Panc1 (cell line): ENCODE data around the gene SEPTIN2. TPM values are rescaled to one million over a fixed set of nuclear protein-coding genes. Genes with fewer than 3 reads are reported as not detected.

ENCODE experiments used
- ATAC-seq: fragments of 200-7000 bp; cut with Tn5 transposase; 2 replicates; pipeline ENCODE4 v1.9.1; 2020; ENCODE audit warnings: mild to moderate bottlenecking, moderate library complexity
- BruUV-seq: library from RNA; stranded (reverse); fragments of 400-500 nt; replicated peaks from 2 replicates; lab custom pipeline; 2021; lab: Mats Ljungman, UMichigan
- CTCF ChIA-PET: fragments of 300-600 bp; sonication (Branson Sonifier 250); formaldehyde crosslinking; loops from one replicate; lab custom pipeline; 2022; ENCODE audit warnings: antibody characterized with exemption; lab: Charles Lee
- POLR2A ChIA-PET: fragments of 300-600 bp; sonication (Branson Sonifier 250); formaldehyde crosslinking; loops from one replicate; lab custom pipeline; 2022; ENCODE audit warnings: antibody characterized with exemption; lab: Charles Lee
- DNase-seq: peaks from one replicate; pipeline ENCODE4 v3.0.0-alpha.2; 2010; ENCODE audit warnings: low read depth, low spot score
- H3K27ac ChIP-seq: 2 replicates; pipeline ENCODE4 v1.5.1; 2011; ENCODE audit warnings: mild to moderate bottlenecking, low read length, inconsistent platforms
- H3K27me3 ChIP-seq: fragments of 200-500 bp; sonication (Bioruptor generic); 2 replicates; pipeline ENCODE4 v1.6.0; 2014; ENCODE audit warnings: low read length, inconsistent platforms; ENCODE audit not compliant: control insufficient read depth, insufficient read depth
- H3K36me3 ChIP-seq: fragments of 200-500 bp; sonication (Bioruptor generic); 2 replicates; pipeline ENCODE4 v1.5.1; 2014; ENCODE audit warnings: inconsistent platforms, mild to moderate bottlenecking, low read length, moderate library complexity; ENCODE audit not compliant: control insufficient read depth, insufficient read depth
- H3K4me1 ChIP-seq: 2 replicates; pipeline ENCODE4 v1.5.1; 2011; ENCODE audit warnings: inconsistent platforms, mild to moderate bottlenecking, low read length, moderate library complexity; ENCODE audit not compliant: control insufficient read depth, insufficient read depth
- H3K4me3 ChIP-seq, 2 experiments: 2 replicates each; pipeline ENCODE4 v1.5.1; 2011 to 2012; ENCODE audit warnings: low read depth in 2 of 2, low read length in 2 of 2, mild to moderate bottlenecking in 2 of 2, inconsistent platforms in 1 of 2, moderate library complexity in 1 of 2
- H3K9me3 ChIP-seq: fragments of 200-500 bp; sonication (Bioruptor generic); 2 replicates; pipeline ENCODE4 v1.5.1; 2014; ENCODE audit warnings: low read depth, mild to moderate bottlenecking, inconsistent platforms, low read length, moderate library complexity; ENCODE audit not compliant: control insufficient read depth, insufficient read depth
- POLR2AphosphoS5 ChIP-seq: IDR thresholded peaks from 2 replicates; pipeline ENCODE4 v1.6.1; 2012; ENCODE audit warnings: mild to moderate bottlenecking, low read depth, low read length, moderate library complexity
- SIN3A ChIP-seq: IDR thresholded peaks from 2 replicates; pipeline ENCODE4 v1.6.1; 2012; ENCODE audit warnings: low read depth, mild to moderate bottlenecking, low read length, moderate library complexity, borderline replicate concordance; ENCODE audit not compliant: insufficient read depth
- TCF7L2 ChIP-seq: IDR thresholded peaks from 2 replicates; pipeline ENCODE4 v1.6.1; 2011; ENCODE audit warnings: mild to moderate bottlenecking, low read depth, low read length, inconsistent platforms
- in situ Hi-C: cut with HindIII; loops from 2 replicates; pipeline ENCODE4 v1.10.0; 2016; ENCODE audit warnings: low sequenced_read_pairs, low pct_unique_long_range_greater_than_20kb
- intact Hi-C: fragments of 100-400 bp; cut with micrococcal nuclease; formaldehyde crosslinking; loops from one replicate; pipeline ENCODE4 v1.10.0; 2022; ENCODE audit not compliant: unreplicated experiment
- total RNA-seq: library from RNA; stranded (reverse); gene quantifications from one replicate; pipeline ENCODE4 v1.2.1, GENCODE V29; 2021; ENCODE audit not compliant: unreplicated experiment
- TF ChIP-seq, protein P1 (sequence below): fragments of 450-650 bp; IDR thresholded peaks from 2 replicates; pipeline ENCODE4 v1.5.1; 2017; ENCODE audit warnings: mild to moderate bottlenecking
- TF ChIP-seq, protein P2 (sequence below), 2 experiments: IDR thresholded peaks; 2 replicates each; pipeline ENCODE4 v1.6.1; 2011 to 2012; ENCODE audit warnings: low read depth in 2 of 2, control low read depth in 1 of 2, low read length in 1 of 2, mild to moderate bottlenecking in 1 of 2, moderate library complexity in 1 of 2; ENCODE audit not compliant: insufficient read depth in 1 of 2

The SEPTIN2 gene
- total RNA-seq, 1 experiment from 2014 or later = 303 TPM

DNA sequence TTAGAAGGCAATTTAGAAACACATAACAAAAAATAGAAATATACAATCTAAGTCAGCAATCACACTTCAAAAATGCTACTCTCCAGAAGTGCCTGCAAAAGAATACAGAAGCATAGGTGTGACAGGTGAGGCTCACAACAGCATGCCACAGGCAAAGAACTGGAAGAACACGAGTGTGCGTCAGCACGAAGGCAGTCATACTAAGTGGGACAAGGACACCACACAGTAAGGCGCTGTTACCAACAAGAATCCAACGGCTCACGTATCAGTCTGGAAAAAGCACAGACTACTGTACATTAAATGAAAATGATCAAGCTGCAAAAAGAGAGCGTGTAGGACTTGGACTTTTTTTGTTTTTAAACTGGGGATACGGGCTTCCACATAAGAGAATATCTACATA lies 19.0 kb upstream of the SEPTIN2 start:
- Histone ChIP-seq H3K4me1 (peaks cover 4% of the 10 kb centered on the region; the same call in 1 of the 2 replicates), H3K27me3 (no peaks in the 10 kb centered on the region), H3K27ac (no peak overlapping the region), H3K36me3 (no peaks in the 10 kb centered on the region), H3K4me3 (no peak overlapping the region), H3K9me3 (no peaks in the 10 kb centered on the region)
- intact Hi-C loops = no loop called here
- ChIA-PET POLR2A (no interaction called here), CTCF (no interaction called here)
- BruUV-seq = no TSS peak
- in situ Hi-C loops = no loop called here
- TF ChIP-seq, protein P1, sequence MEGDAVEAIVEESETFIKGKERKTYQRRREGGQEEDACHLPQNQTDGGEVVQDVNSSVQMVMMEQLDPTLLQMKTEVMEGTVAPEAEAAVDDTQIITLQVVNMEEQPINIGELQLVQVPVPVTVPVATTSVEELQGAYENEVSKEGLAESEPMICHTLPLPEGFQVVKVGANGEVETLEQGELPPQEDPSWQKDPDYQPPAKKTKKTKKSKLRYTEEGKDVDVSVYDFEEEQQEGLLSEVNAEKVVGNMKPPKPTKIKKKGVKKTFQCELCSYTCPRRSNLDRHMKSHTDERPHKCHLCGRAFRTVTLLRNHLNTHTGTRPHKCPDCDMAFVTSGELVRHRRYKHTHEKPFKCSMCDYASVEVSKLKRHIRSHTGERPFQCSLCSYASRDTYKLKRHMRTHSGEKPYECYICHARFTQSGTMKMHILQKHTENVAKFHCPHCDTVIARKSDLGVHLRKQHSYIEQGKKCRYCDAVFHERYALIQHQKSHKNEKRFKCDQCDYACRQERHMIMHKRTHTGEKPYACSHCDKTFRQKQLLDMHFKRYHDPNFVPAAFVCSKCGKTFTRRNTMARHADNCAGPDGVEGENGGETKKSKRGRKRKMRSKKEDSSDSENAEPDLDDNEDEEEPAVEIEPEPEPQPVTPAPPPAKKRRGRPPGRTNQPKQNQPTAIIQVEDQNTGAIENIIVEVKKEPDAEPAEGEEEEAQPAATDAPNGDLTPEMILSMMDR = no peak
- TF ChIP-seq, protein P2, sequence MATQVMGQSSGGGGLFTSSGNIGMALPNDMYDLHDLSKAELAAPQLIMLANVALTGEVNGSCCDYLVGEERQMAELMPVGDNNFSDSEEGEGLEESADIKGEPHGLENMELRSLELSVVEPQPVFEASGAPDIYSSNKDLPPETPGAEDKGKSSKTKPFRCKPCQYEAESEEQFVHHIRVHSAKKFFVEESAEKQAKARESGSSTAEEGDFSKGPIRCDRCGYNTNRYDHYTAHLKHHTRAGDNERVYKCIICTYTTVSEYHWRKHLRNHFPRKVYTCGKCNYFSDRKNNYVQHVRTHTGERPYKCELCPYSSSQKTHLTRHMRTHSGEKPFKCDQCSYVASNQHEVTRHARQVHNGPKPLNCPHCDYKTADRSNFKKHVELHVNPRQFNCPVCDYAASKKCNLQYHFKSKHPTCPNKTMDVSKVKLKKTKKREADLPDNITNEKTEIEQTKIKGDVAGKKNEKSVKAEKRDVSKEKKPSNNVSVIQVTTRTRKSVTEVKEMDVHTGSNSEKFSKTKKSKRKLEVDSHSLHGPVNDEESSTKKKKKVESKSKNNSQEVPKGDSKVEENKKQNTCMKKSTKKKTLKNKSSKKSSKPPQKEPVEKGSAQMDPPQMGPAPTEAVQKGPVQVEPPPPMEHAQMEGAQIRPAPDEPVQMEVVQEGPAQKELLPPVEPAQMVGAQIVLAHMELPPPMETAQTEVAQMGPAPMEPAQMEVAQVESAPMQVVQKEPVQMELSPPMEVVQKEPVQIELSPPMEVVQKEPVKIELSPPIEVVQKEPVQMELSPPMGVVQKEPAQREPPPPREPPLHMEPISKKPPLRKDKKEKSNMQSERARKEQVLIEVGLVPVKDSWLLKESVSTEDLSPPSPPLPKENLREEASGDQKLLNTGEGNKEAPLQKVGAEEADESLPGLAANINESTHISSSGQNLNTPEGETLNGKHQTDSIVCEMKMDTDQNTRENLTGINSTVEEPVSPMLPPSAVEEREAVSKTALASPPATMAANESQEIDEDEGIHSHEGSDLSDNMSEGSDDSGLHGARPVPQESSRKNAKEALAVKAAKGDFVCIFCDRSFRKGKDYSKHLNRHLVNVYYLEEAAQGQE (IDR thresholded peaks at IDR 0.05; ENCODE audit: insufficient read depth in 1 of 2, low read depth in 2 of 2, low read length in 1 of 2) = no peak
- TF ChIP-seq SIN3A = no peak
- ATAC-seq (no peak), DNase-seq (no peak)

DNA sequence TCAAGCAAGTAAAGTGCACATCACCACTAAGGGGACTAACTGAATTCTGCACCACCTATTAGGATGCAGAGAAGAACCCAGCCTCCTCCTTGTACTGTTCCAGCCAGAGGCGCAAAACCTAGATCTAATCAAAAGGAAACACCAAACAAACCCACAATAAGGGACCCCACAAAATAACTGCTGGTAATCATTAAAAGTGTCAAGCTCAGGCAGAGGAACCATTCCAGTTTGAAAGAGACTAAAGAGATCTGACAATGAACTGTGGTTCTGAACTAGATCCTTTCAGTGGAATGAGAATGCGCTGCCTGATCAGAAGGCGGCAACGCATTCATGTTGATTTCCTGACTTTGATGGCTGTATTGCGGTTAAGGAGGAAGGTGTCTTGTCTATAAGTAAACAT lies 17.1 kb upstream of the SEPTIN2 start:
- no peak overlapping the region for H3K27ac ChIP-seq
- H3K27me3 ChIP-seq = no peaks in the 10 kb centered on the region
- POLR2A ChIA-PET = no interaction called here
- intact Hi-C loops (no loop called here), in situ Hi-C loops (no loop called here)
- H3K9me3 ChIP-seq = no peaks in the 10 kb centered on the region
- TF ChIP-seq SIN3A (no peak), TCF7L2 (no peak), POLR2AphosphoS5 (no peak)
- TF ChIP-seq, protein P2 (IDR thresholded peaks at IDR 0.05; ENCODE audit: insufficient read depth in 1 of 2, low read depth in 2 of 2, low read length in 1 of 2) = no peak
- TF ChIP-seq, protein P1 = no peak
- H3K36me3 ChIP-seq = no peaks in the 10 kb centered on the region
- ATAC-seq = no peak
- H3K4me3 ChIP-seq = no peak overlapping the region
- CTCF ChIA-PET = no interaction called here
- BruUV-seq = no TSS peak
- DNase-seq = no peak
- H3K4me1 ChIP-seq = peaks cover 16% of the 10 kb centered on the region
